ENCODE results near the gene CEP76. TPM values are rescaled to one million over a fixed set of nuclear protein-coding genes. Genes with fewer than 3 reads are reported as not detected.

The CEP76 gene
- total RNA-seq, 1 experiment from 2014 or later = 18.6 TPM

GRCh38 chr18:12751891-12752290 lies 49.4 kb upstream of the CEP76 start:
- Mint-ChIP-seq H3K9me3 (no peaks in the 10 kb centered on the region; a peak in 1 of 5 replicates), H3K27me3 (ENCODE audit: low read depth) (no peaks in the 10 kb centered on the region; the same call in 1 of the 2 replicates), H3K36me3 (ENCODE audit: insufficient read depth in 1 of 3, low read depth in 3 of 3) (no peaks in the 10 kb centered on the region; a peak in 1 of 7 replicates), H3K27ac (no peak overlapping the region), H3K4me1 (no peaks in the 10 kb centered on the region), H3K4me3 (no peak overlapping the region)
- H3T11ph ChIP-seq (ENCODE audit: low read length) = no peak overlapping the region
- no peak overlapping the region for H4K5ac ChIP-seq (ENCODE audit: insufficient read length, low read depth, low read length)
- H4K8ac ChIP-seq (replicated peaks; ENCODE audit: insufficient read length, low read depth, low read length) = no peak overlapping the region
- no peaks in the 10 kb centered on the region for H3K4me1 ChIP-seq (ENCODE audit: insufficient read depth, low read length)
- no peaks in the 10 kb centered on the region for H4K20me1 ChIP-seq (ENCODE audit: control insufficient read depth, insufficient read depth, insufficient read length)
- no CpG with 5 or more reads among the region's 4 CpGs for WGBS (ENCODE audit: extremely low coverage, insufficient read length, low lambda C conversion rate)
- H3K23ac ChIP-seq (ENCODE audit: insufficient read length, low read depth, low read length) = no peak overlapping the region
- H3K14ac ChIP-seq (ENCODE audit: insufficient read depth, low read length) = no peak overlapping the region
- H2BK20ac ChIP-seq (ENCODE audit: low read depth, low read length, poor library complexity, severe bottlenecking) = no peak overlapping the region
- H2AFZ ChIP-seq (ENCODE audit: low read length) = no peak overlapping the region
- H2BK12ac ChIP-seq (ENCODE audit: insufficient read length, low read depth, low read length) = no peak overlapping the region
- no peaks in the 10 kb centered on the region for H3K9me3 ChIP-seq (ENCODE audit: control insufficient read depth, low read depth, low read length)
- no peaks in the 10 kb centered on the region for H3K79me1 ChIP-seq (ENCODE audit: insufficient read depth, low read depth, low read length, poor library complexity, severe bottlenecking)
- H2AK5ac ChIP-seq (ENCODE audit: insufficient read length, low read length) = no peak overlapping the region
- H3K9ac ChIP-seq (ENCODE audit: extremely low read depth, insufficient read length, low read length) = no peak overlapping the region
- DNase-seq = no peak
- H3K27ac ChIP-seq (ENCODE audit: insufficient read length, low read depth, low read length) = no peak overlapping the region
- H2BK120ac ChIP-seq (ENCODE audit: low read depth, low read length, poor library complexity, severe bottlenecking) = peak overlapping the region; percentile 52
- H2BK15ac ChIP-seq (ENCODE audit: low read depth, low read length) = no peak overlapping the region
- no peaks in the 10 kb centered on the region for H3K27me3 ChIP-seq (ENCODE audit: insufficient read depth, low read length)
- no peak for TF ChIP-seq CTCF (conservative IDR thresholded peaks at IDR 0.05)
- no peaks in the 10 kb centered on the region for H3K79me2 ChIP-seq (ENCODE audit: insufficient read depth, low read length)
- no peaks in the 10 kb centered on the region for H3K23me2 ChIP-seq (ENCODE audit: insufficient read length, low read depth, low read length, poor library complexity, severe bottlenecking)
- no peak overlapping the region for H4K91ac ChIP-seq (ENCODE audit: insufficient read length, low read depth, low read length)
- H3K4ac ChIP-seq (ENCODE audit: low read depth, low read length) = no peak overlapping the region
- H2BK5ac ChIP-seq (ENCODE audit: insufficient read length, low read length) = no peak overlapping the region
- no peak overlapping the region for H3K56ac ChIP-seq (ENCODE audit: insufficient read length, low read depth, low read length)
- no peak overlapping the region for H3K18ac ChIP-seq (ENCODE audit: insufficient read length, low read depth, low read length)
- H3K4me2 ChIP-seq (ENCODE audit: insufficient read depth, insufficient read length, low read length) = no peak overlapping the region

Data from H9 (cell line).